Fibroblast of skin of abdomen (primary cell): Measurements from ENCODE around the gene KCNN3.

Experiments
- DNase-seq: peaks from one replicate; pipeline ENCODE4 v3.0.0-alpha.2; 2013

The KCNN3 gene

DNA sequence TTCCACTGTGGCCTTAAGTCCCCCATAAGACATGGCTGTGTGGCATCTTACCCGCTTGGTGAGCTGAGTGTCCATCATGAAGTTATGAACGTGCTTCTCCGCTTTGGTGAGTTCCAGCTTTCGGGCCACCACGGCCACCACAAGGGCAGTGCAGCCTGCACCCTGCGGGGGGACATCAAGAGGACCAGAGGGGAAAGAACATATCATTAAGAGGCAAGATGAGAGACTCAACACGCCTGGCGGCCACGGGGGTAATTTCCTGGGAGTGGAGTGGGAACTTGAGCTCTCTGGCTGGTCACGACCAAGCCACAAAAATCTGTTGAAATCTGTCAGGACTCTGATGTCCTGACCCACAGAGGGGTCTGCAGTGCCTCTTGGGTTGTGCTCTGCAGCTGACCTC, 144.2 kb downstream of the KCNN3 start:
- DNase-seq: no peak

DNA sequence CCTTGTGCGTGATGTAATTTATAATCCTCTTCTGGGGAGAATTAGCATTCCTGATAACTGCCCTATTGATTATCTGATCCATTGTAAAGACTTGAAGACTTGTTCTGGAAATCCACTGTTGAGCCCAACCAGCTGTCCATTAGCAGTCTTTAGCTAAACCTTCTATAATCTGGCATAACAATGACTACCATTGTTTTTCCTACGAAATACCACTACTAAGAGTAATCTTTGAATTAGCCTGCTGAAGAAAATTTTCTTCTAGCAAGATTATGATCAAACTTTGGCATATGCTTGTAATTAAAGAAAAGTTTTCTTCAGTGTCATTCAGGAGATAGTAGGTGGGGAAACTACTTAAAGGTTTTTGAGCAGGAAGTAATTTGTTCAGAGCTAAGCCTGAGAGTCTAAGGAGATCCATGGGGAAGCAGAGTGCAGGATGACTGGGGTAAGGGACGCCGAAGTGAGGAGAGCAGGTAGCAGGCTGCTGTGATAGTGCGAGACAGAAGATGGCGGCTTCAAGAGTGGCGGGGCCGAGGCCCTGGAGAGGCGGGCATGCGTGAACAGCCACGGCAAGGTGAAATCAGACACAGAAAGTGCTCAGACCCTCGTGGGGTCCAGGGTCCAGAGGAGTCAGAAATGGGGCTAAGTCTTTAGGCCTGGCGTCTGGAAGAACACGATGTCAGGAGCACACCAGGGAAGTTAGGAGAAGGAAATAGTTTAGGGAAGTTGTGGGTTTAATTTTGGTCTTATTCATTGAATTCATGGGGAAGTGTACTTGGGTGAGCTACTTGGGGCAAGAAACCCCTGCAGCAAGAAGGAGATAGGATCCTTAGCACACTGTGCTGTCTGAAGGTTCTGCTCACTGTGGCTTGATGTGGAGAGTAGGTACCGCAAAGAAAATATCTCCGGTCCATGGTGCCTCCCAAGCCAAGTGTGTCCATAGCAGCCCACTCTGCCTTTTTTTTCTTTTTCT, 149.5 kb downstream of the KCNN3 start:
- DNase-seq: no peak

DNA sequence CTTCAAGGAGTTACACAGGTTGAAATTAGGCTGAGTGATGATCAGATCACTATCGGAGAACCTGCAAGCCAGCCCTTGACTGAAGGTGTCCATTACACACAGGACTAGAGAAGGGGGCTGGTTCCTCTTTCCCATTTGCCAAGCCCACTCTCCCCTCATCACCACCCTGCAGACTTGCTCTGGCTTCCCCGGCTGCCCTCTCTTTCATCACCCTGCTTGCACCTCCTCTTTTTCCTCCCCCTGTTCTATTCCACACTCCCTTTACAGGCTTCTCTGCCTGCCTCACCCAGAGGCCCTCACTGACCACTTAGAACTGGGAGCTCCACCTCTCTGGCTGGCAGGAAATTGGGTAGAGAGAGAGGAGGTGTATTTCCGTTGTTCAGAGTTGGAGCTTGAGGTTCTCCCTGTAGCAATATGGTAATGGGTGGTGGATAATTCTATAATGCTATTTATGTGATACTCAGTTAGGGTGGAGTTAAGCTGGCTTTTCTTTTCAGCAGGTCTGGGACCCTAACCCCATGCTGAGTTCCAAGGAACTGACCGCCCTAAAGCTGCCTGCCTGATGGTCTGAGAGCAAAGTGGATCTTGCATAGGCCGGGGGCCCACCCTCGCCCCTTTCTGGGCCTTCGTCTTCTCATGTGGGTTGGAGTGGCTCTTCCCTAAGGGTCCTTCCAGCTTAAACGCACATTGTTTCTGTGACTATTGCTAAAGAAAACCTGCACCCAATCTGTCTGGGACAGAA, 150.3 kb downstream of the KCNN3 start:
- no peak for DNase-seq

DNA sequence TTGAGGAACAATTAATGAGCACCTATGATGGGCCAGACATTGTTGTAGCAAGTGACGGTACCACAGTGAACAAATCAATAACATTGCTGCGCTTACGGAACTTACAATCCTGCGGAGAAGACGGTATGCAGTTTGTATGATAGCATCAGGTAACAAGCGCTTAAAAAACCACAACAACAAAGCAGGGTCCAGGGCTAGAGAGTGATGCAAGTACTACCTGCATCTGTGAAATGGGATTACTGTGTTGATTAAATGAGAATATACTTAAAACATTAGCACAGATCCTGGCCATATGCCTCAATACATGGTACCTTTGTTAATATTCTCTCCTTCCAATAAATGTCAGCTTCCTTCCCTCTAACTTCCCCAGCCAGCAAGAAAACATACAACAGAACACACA, 151.5 kb downstream of the KCNN3 start:
- DNase-seq: no peak

DNA sequence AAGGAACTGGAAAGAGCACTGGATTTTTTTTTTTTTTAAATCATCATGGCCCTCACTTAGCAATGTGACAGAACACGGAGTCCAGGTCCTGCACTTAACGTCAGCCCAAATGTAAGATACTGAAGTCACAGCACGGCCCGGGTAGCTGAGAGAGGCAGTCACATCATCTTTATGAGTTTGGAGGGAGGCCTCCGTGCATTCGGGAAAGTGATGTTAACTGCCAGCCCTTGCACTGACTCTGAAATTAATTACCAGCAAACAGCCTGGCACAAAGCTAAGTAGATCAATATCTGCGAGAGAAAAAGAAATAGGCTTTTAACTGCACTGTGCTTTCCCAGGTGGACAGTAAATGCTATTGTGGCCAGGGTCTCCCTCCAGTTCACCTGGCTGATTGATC, 152.6 kb downstream of the KCNN3 start:
- no peak for DNase-seq

DNA sequence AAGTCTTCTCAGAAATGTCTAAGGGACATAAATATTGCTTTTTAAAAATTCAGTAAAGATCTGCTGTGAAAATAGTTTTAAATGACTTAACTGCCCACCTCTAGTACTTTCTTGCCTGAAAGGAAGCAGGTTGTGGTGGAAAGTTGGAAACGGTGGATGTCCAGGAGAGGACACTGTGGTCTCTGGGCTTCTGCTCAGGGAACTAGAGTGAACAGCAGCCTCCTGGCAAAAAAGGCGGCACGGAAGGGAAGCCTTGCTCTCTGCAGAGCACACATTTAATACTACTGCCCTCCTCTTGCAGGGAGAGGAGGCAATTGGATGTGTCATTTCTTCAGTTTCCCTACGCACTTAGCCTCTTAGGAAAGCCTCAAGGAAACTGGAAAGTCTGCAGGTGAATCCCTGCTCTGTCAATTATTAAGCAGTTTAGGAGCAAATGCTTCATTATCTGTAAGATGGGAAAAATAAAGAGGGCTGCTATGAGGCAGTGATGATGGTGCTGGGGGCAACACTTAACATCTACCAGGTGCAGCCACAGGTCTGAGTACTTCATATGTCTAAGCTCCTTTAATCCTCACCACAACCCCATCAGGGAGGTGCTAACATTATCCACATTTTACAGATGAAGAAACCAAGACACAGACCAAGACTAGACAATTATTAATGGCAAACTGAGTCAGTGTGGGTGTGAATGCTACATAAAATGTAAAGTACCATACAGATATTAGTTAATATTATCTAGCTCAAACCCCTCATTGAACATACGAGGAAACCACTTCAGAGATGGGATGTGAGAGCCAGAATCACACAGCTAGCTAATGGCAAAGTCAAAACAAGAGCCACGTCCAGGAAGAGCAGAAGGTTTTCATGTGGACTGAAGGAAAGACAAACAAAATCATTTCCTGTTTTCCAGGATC, 153.2 kb downstream of the KCNN3 start:
- DNase-seq: no peak

DNA sequence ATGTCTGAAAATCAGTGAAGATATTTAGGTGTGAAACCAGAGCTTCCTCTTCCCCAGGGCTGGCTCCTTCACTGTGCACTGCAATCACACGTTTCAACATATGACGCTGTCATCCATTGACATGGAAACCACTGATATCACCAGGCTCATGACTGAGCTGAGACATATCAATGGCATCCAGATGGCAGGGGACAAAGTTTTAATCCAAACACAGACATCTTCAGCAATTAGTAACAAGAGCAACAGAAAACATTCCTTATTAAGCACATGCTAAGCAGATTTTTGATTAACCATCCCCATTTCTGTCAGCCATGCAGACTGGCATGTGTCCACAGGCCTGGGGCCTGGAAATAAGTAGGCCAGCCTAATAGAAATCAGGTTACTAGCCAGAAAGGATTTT, 154.1 kb downstream of the KCNN3 start:
- DNase-seq: no peak

DNA sequence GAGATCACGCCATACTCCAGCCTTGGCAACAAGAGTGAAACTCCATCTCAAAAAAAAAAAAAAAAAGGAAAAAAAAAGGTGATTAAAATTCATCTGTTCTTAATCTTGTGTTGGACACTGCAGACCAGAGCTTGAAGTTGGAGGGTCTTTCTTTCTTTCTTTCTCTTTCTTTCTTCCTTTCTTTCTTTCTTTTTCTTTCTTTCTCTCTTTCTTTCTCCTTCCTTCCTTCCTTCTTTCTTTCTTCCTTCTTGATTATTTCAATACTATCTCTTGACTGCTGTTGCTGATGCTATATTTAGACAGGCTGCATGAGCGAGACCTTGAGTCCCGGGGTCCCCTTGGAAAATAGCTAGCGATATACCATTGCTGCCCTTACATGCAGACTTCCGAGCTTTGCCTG, 154.7 kb downstream of the KCNN3 start:
- no peak for DNase-seq

DNA sequence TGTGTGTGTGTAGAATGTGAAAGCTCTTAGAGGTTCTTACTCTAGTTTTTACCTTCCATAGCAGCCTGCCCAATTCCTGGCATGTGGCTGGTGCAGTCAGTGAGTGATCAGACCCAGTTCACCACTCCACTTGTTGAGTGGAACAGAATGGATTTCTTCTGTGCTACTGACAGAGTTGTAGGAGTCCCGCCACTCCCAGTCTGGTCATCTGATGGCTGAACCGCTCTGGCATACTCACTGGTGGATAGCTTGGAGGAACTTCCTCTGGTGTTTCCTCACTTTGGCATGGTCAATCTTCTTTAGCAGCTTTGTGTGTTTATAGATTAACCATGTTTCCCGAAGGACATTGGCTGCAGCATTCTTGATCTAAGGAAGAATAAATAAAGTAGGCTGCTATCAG, 155.4 kb downstream of the KCNN3 start:
- DNase-seq: peak; percentile 25

DNA sequence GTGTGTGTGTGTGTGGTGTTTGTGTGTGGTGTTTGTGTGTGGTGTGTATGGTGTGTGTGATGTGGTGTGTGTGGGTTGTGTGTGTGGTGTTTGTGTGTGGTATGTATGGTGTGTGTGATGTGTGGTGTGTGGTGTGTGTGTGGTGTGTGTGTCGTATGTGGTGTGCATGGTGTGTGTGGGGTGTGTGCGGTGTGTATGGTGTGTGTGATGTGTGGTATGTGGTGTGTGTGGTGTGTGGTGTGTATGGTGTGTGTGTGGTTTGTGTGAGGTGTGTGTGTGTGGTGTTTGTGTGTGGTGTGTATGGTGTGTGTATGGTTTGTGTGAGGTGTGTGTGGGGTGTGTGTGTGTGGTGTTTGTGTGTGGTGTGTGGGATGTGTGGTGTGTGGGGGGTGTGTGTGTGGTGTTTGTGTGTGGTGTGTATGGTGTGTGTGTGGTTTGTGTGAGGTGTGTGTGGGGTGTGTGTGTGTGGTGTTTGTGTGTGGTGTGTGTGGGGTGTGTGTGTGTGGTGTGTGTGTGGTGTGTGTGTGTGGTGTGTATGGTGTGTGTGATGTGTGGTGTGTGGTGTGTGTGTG, 155.9 kb downstream of the KCNN3 start:
- no peak for DNase-seq

DNA sequence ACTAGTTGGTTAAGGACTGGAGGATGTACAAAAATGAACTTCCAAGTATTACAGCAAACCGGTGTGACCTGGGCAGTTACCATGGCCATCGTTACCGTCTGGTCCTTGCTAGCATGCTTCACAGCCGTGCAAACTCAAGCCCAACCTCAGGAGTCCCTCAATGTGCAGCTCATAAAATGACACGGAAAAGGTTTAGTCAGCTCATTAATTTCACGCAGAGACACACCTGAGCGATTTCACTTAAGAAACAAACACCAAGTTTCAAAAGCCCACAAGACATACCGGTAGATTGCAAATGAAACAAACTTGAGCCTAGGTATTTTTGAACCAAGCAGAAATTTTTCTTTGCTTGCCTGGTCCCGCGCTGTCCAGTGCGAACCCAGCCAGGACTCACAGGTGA, 157.1 kb downstream of the KCNN3 start:
- DNase-seq: no peak

DNA sequence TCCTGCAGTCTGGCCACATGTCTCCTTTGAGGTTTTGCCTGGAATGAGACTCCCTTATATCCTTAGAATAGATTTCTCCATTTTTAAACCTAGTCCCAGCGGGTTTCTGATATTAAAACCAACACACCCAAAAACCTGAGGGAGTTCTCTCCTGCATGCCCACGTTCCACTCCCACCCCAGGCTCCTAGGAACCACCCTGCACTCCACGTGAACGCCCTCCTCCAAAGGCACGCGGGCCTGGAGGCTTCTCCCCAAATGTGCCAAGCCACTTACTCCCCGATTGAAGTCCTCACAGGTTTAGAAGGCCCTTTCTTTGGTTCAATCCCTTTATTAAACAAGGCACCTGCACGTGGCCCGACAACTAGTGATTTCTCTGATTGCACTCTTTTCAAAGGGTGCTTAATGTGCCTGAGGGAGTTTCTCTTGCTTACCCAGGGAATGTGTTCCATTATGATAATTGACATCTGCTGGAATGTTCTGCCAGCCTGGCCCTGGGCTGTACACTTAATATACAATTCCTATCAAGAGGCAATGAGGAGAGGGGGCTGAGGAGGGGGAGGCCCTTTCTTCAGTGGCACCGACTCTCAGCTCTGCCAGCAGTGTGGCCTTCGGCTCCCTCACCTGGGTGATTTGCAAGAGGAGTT, 157.8 kb downstream of the KCNN3 start:
- no peak for DNase-seq

DNA sequence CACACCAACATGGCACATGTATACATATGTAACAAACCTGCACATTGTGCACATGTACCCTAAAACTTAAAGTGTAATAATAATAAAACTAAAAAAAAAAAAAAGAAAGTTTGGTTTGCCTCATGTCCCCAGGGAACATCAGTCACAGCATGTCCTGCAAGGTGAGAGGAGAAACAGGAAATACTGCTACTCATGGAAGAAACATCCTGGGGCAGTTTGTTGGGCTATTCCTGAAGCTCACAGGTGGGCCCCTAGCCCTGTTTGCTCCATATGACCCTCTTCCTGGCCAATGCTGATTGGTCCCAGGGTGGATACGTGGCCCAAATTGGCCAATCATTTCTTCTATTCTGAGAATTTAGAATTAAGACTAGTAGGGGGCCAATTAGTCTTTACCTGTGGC, 158.7 kb downstream of the KCNN3 start:
- no peak for DNase-seq

DNA sequence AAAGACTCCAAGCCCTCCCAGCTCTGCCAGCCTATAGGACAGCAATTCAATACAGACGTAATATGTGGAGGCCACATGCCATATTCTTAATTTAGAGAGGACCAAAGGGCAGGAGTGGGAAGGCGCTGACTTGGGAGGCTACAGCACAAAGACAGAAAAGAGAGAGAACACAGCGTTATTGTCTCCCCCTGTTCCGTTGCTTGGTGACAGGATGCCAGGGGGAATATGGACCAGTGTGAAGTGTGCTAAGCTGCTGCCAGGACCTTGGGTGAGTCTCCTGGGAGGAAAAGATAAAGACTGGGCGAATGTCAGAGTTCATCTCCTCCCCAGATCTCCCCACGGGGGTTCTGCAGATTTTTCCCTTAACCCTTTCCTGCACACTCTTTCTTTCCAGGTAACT, 160.0 kb downstream of the KCNN3 start:
- no peak for DNase-seq

DNA sequence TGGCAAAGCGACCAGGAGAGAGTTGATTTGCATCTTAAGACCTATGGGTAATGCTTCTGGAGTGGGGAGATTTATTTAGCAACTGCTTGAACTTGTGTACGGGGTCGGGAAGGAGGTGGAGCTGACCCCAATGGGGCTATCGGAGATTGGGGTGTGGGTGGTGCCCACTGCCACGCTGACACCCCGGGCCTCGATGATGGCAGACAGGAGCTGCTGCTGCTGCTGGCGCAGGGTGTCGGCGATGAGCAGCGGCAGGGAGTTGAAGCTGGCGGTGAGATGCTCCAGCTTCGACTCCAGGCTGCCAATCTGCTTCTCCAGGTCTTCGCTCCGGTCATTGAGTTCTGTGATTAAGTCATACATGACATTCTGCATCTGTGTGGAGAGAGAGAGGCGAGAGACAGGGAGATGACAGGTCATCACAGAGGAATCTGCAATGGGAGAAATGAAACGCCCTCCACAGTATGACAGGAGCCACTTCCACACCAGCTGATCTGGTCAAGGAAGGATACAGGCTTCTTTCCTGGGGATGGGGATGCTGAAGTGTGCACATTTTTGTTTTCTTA, 162.1 kb downstream of the KCNN3 start:
- no peak for DNase-seq

DNA sequence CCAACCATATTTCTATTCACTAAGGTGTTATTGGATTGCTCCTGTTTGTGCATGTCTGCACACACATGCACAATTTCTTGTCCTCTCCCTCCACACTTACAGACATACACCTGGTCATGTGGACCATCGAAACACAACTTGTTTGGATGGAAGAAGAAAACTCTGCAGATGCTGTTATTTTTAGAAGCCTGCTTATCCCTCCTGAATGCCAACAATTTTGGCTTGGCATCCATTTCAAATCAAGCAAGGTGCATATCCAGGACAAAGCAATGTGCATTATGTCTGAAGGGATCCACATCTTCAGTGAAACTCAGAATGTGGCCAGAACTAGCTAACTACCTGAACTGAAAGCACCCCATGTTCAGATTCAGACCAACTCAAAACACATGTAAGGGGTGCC, 163.2 kb downstream of the KCNN3 start:
- no peak for DNase-seq

DNA sequence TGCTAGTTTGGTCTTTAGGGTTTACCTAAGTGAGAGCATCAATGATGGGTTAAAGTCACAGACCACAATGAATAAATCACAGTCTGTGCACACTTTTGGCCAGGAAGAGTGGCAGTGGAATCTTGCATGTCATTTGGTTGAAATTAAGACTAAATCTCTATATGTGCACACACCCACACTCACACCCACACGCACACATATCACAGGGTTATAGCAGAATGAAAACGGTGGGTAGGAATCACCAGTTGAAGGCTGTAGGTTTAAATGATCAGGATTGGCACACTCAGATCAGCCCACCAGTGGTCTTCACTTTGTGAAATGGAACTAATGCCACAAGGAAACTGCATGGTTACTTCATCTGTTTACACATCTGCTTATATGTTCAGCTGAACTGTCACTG, 164.5 kb downstream of the KCNN3 start:
- DNase-seq: no peak

DNA sequence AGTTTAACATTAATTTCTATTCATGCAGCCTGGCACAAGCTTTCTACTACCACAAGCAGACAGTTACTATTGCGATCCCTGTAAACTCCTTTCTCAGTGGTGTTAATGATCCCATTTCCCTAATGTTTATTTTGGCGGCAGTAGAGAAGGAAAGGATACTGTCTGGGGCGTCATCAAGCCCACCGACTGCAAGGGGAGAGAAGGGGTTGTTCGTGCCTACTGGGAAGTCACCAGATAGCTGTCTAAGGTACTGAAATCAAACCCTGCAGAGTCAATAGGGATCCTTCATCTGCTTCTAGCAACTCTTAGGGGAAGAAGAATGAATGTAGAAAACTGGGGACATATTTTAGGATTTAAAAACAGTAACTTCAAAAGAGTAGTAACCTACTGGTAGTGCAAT, 166.9 kb downstream of the KCNN3 start:
- no peak for DNase-seq

DNA sequence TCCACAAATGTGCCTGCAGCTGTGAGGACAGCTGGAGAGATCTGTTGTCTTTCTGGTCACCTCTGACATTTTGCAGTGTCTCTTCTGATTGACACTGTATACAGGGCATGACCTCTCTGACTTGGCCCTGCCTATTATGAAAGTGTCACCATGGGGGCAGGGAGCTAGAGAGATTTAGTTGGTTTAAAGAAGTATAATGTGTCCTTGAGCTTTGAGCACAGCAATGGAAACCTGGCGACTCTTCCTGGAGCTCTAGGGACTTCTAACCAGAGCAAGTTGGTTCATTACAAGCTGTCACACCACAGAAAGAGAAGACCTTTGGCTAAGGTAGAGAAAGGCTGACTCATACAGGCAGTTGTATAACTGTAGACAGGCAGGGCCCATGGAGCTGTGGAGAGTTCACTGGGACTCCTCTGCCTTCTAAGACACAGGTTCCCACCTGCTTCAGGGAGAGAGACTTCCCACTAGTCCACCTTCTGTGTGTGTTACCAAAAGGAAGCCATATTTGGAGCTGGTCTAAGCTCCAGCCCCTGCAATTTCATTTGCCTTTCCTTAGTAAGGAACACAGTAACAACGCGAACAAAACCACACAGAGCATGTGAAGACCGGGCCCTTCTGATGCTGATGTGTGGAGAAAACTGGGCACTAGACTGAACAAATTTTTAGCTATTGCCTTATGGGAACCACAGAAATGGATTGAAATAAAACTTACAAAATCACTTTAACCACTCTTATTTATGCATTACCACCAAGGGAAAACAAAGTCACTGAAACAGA, 171.6 kb downstream of the KCNN3 start:
- DNase-seq: no peak

DNA sequence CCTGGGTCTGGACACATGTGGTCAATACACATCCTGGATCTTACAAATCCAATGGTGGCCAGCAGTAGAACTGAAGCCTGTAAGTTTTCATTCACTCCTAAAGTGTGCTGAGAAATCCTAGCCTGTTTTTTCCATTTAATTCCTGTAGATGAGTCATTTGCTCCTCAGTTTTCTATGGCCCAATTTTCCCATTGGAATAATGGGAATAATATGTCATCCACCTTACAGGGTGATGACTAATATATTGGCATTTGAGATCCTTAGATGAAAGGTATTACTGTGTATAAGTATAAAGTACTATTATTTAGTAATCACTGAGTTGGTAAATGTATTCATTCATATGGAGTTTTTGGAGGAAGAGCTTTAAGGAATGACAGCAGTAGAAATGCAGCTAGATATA, 172.4 kb downstream of the KCNN3 start:
- DNase-seq: peak; percentile 12

DNA sequence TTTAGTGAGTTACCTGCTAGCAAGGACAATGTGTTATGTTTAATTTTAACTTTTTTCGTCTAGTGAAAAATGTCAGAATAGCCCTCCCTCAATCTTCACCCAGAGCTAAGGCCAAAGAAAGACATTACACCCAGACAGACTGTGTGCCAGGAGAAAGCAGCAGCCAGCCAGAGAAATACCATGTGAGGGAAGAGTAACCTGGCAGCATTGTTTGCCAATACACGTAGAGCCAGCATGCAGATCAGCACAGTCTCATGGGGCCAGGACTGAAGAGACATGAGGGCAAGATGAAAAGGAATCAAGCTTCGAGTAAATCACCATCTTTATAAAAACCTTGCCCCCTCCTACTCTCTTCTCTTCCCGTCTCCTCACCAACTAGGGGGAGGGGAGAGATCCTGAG, 173.6 kb downstream of the KCNN3 start:
- no peak for DNase-seq
